GM19025 (cell line): ENCODE measurements around the gene WNT1.

ENCODE experiments used
- ATAC-seq: cut with Tn5 transposase; IDR thresholded peaks from one replicate; pipeline ENCODE4 v1.9.1; 2021; ENCODE audit warnings: mild to moderate bottlenecking, low read depth, moderate library complexity; ENCODE audit not compliant: unreplicated experiment

WNT1 gene

DNA sequence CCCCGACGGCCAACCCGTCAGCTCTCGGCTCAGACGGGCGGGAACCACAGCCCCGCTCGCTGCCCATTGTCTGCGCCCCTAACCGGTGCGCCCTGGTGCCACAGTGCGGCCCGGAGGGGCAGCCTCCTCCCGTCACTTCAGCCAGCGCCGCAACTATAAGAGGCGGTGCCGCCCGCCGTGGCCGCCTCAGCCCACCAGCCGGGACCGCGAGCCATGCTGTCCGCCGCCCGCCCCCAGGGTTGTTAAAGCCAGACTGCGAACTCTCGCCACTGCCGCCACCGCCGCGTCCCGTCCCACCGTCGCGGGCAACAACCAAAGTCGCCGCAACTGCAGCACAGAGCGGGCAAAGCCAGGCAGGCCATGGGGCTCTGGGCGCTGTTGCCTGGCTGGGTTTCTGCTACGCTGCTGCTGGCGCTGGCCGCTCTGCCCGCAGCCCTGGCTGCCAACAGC lies at the start of gene WNT1:
WNT1 (plus strand) TSS at position 32 of the 450 bp plus-strand sequence; CDS start at position 361, 329 bp downstream.
- ATAC-seq: no peak

DNA sequence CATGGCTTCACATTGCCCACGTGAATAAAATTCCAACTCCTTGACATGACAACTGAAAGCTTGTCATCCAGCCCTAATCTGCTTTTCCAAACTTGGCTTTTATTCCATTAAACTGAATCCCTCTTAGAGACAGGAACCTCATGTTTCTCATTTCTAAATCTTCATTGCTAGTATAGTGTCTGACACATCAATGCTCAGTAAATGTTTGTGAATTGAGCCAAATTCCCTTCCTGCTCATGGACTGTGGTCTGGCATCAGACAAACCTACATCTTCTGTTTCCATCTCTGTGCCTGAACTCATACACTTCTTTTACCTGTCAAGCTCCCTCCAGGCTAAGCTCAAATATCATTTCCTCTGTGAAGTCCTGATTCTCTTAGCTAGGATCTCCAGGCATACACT lies 48.6 kb upstream of the WNT1 start:
- ATAC-seq: no peak

DNA sequence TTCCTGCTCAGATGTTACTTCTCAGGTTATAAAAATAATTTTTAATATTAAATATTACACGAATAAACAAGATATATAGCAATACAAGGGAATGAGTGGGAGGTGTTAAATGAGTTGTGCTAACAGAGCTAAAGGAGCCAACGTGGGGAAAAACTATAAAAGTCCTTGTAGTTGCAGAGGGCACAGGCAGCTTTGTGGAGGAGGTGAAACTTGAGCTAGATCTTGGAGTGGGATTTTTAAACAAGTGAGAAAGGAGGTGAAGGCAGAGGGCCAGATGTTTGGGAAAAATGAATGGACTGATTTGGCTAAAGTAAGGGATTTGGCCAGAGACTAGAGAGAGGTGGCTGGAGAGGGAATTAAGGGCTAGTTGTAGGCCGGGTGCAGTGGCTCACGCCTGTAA lies 47.6 kb upstream of the WNT1 start:
- no peak for ATAC-seq

DNA sequence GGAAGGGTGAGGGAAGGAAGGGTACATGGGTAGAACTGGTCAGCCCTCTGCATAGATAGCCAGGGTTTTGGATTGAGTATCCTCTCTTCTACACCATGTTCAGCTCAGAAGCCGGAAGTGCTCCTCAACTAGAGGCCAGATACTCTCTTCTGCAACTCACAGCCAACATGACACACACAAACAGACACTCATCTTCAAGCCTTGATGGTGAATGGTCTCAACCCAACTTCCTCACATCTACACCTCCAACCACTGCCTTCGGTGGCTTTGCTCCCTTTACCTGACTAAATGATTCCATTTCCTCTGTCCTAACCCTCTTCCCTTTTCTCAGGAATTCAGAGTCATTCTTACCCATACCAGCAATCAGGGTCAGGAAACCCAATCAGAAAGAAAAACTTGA lies 45.2 kb upstream of the WNT1 start:
- ATAC-seq: no peak

DNA sequence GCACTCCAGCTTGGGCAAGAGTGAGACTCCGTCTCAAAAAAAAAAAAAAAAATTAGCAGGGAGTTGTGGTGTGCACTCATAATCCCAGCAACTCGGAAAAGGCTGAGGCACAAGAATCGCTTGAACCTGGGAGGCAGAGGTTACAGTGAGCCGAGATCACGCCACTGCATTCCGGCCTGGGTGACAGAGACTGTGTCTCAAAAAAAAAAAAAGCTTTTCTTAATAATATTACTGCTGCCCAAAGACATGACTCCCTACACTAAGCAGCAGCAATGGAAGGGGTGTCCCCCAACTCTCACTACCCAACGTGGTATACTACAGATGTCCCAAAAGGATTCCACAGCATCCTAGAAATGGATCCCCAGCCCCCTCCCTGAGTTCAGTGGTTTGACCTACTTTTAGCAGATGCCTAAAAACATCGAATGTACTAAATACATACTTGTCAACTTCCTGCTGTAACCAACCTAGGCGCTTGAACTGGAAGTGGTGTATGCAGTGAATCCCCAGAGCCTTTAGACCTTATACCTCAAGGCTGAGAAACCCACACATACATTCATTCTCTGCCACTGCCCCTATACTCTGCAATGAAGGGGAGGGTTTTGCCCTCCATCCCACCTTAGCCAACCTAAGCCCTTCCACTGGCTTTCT lies 44.3 kb upstream of the WNT1 start:
- no peak for ATAC-seq

DNA sequence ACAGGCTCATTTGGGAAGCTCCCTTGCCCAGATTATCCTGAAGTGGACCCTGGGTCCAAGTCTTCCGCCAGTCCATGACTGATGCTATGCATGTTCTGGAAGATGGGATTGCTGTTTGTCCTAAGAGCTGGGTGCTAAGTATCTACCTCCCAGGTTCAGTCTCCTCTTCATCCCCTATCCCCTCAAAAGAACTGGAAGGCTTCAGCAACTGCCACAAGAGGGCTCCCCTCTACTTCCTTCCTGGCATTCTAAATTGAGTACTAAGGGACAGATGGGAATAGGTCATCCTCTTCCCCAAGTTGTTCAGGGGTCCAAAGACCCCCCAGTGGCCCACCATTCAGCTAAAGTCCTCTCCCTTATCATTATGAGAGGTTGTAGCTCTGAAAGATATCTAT lies 43.8 kb upstream of the WNT1 start:
- ATAC-seq: no peak

DNA sequence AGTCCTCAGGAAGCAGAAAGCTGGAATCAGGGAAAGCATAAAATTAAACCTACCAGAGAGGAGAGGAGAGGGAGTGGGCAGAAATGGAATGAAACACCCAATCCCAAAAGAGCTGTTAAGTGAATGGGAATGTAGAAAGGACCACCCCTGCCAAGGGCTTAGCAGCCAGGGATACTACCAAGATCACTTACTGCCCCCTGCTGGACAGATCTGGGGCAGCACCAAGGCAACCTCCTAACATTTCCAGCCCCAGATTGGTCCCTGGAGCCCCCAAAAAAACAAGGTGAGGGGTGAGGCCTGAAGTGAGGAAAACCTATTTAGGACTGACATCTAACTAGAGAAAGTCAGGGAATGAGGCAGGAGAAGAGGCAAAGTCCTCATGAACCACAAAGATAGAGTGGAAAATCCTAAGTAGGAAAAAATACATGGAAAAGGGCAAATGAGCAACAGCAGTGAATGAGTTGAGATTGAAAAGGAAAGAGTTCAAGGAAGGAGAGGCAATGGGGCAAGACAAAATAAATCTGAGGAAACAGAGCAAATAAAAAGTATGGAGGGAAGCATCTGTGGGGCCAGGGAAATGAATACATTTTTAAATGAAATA lies 41.6 kb upstream of the WNT1 start:
- ATAC-seq: no peak

DNA sequence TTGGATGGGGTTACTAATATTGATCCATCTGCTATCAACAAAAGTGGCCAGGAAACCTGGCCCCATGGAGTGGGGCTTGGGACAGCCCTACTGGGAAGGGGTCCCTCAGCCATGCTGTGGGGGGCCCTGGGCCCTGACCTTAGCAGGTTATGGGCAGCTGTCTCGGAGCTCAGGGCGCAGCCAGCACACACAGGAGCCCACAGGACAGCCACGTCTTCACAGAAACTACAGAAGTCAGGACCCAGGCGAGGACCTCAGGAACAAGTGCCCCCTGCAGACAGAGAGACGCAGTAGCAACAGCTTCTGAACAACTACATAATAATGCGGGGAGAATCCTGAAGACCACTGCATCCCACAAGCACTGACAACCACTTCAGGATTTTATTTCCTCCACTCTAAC lies 41.0 kb upstream of the WNT1 start:
- ATAC-seq: no peak

DNA sequence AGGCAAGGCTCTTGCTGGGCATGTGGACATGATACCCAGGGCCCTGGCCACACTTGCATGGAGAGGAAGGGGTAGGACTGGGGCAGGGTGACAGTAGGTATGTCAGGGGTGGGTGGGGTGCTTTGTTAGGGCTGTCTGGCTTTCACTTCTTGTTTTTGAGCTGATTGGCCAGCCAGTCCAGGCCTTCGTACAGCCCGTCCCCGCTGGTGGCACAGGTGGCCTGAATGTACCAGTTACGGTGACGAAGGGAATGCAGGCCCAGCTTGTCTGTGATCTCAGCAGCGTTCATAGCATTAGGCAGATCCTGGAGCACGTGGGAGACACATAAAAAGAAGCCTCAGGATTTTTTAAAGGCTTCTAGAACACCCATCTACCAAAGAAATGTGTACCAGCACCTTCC lies 39.3 kb upstream of the WNT1 start:
- no peak for ATAC-seq

DNA sequence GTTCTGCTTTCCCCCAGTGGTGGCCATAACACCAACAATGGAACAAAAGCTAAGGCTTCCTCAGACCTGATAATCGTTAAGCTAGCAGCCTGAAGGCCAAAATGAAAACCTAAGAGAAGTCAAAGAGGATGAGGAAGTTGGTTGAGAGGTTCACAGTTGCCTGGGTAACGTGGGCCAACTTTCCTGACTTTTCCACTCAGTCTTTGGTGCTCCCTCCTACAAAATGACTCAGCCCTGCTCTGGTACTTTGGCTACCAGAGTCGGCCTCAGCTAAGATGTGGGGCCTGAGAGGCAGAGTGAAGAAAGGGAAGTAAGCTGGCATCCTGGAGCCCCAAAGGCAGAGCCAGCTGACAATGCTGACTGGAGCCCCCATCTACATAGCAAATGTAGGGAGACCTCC lies 37.9 kb upstream of the WNT1 start:
- ATAC-seq: no peak

DNA sequence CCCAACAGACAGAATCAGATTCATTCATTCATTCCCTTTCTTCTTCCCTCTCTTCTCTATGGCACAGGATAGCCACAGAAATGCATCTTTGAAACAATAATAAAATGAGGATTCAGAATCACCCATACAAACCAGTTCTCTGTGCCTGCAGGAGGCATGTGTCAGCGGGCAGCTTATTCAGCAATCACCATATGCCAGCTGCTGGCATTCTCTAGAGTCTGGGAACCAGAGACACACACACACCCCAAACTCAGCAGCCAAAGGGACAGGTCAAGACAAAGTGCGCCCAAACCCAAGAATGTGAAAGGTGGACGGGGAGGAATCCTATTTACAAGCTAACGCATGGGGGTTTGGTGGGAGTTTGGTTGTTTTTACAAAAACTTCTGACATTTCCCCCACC lies 34.9 kb upstream of the WNT1 start:
- no peak for ATAC-seq

DNA sequence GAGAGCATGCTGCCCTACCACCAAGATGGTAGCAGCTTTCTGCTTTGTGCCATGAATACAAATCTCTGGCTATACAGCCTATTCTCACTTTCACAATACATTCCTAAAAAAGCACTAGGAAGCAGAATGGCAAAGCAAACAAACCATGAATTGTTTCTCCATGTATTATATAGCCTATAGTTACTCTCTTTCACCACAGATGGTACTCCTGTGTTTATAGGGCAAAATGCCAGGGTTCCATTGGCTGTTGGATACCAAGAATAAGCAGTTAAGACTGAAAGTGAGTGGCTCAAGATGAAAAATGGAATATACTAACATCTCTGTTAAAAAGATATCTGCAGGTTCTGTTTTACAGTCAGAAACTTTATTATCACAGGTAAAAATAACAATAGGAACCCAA lies 31.9 kb upstream of the WNT1 start:
- ATAC-seq: no peak

DNA sequence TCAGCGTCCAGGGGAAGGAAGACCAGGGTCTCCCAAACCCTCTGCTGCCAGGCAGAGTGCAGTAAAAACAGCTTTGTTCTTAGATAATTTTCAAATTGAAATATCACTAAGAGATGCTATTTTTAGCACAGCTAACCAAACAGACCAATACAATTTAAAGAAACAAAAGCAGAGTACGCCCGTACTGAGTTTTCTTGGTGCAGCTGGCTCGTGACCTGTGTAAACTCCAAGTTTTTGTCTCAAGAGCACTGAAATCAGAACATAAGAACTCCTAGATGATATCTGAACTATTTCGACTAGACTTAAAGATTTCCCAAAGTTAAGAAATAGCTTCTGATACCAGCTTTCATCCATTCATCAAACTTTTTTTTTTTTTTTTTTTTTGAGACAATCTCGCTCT lies 31.2 kb upstream of the WNT1 start:
- no peak for ATAC-seq

DNA sequence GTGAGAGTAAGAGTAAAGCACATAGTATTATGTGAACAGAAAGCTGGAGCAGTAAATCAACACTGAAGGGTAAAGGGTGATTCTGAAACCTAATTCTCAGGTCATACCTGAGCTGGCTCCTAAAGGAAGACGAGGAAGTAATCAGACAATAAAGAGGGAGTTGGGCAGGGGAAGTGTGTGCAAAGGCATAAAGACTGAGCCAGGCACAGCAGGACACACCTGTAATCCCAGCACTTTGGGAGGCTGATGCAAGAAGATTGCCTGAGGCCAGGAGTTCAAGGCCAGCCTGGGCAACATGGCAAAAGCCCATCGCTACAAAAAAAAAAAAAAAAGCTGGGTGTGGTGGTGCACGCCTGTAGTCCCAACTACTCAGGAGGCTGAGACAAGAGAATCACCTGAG lies 30.4 kb upstream of the WNT1 start:
- no peak for ATAC-seq

DNA sequence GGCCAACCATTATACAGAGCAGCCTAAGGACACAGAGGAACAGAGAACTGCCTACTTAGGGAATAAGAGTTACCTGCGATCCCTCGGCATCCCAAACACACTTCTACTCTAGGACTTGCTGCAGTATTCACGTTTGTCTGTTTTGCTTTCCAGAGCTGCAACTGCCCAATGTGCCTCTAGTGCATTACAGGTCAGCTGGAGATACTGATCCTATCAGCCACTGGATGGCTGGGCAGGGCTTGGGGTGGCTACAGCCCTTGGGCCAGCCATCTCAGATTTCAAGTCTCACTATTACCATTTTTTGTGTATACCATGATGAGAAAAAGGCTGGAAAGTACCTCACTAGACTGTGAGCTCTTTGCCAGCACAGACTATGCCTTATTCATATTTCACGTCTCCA lies 25.4 kb upstream of the WNT1 start:
- no peak for ATAC-seq

DNA sequence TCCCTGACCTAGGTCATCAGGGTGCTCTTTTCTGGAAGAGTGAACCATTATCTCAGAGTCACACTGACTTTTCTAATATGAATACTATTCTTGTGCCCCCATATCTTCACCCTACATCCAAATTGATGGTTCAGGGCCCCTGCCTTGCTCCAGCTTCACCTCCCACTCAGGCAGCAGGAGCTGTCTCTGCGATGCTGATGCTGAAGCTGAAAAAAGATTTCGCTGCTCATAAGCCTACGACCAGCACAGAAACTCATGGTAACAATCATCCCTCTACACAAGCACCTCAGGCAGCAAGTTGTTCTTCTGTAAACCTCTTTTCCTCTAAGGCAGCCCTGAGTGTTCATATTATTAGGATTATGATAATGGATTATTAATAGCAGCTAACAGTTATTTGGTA lies 24.1 kb upstream of the WNT1 start:
- ATAC-seq: no peak

DNA sequence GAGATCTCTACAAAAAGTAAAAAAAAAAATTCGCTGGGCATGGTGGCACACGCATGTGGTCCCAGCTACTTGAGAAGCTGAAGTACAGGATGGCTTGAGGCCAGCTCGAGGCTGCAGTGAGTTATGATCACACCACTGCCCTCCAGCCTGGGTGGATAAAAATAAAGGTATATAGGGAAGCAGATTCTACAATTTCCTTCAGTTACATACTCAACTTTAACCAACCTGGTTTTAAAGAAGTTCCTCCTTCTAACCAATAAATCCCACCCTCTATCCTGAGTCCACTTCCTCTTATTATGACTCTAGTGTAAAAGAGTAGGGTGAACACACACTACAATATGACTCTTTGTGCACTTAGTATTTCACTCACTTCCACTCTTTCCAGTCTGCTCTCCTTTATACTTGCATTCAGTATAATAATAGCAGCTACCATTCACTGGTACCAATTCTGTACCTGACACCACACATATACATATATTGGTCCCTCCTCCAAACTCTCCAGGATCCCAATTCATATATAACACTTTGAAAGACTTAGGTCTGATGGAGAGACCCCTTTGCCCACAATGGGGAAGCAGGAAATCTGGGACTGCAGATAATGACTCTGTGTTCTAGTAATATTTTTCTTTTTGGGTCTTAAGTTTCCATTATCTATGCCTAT lies 23.2 kb upstream of the WNT1 start:
- no peak for ATAC-seq

DNA sequence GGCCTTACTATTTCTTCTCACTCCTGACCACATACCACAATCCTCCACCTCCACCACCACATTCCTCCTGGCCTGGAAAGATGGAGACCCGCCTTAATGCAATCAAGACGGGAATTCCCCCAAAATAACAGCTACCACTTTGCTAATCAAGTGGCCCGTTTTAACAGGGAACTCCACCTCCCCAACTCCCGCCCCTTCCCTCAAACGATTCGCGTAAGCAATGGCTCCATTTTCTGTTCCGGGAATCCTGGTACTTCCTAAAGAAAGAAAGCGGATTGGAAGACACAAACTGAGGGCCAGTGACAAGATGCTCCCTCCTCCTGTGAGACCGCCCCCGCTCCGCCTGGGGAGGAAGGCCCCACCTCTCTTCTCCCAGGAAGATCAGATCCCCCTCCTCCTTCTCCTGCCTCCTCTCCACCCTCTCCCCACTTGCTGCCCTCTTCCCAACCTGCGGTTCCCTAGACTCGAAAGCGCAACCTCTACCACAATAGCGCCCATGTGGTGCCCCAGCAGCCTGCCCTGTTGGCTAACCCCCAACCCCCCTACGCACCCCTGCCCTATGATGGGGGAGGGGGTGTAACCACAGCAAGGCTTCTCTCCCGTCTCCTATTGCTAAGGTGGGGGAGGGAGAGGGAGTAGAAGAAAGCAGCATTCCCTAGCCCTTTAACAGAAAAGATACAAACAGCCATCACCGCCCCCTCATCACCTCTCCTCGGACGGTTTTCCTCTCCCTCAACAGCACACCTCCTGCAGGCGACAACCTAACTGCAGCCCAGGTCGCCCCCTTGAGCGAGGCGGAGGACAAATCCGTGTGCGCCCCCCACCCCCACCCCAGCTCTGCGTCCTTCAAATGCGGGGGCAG lies 21.6 kb upstream of the WNT1 start:
- ATAC-seq: peak; percentile 3

DNA sequence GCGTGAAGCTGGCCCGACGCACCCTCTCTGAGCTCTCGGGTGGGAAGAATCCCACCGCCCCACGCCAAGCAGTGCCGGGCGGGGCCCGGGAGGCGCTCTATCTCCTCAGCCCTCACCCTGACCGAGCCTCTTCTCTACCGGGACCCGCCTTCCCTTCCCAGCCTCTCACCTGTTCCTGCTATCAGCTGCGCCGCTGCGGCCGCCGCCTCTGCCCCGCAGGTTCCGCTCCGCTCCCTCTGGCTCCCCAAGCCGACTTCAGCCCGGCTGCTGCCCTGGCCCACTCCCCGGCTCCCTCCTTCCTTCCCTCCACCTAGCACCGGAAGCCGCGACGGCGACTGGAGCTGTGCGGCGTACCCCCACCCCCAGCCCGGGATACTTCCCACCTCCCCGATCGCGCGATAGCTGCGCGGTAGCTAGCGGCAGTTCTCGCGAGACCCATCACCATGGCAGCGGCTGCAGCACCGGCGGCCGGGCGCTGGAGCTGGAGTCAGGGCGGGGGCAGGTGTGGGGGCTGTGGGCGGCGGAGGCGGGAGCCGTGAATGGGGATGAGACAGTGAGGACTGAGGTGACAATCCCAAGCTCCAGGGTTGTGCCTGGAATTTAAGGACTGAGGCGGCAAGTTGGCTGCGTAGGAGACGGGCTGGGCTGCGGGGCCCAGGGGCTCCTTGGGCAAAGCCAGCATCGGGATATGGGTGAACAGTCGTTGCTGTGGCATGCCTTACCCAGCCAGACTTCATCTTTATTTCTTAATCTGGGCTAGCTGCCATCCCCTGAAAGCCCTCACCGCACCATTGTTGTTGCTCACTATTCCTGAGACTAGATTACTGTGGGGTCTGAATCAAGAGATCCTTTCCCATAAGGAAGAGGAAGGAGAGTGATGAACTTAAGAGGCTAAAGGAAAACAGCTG lies 20.7 kb upstream of the WNT1 start, which contains the start of gene ARF3:
ARF3 (minus strand) TSS at position 347 of the 908 bp plus-strand sequence. CDS start 16,392 bp downstream, outside the sequence.
- peak; percentile 90 for ATAC-seq

DNA sequence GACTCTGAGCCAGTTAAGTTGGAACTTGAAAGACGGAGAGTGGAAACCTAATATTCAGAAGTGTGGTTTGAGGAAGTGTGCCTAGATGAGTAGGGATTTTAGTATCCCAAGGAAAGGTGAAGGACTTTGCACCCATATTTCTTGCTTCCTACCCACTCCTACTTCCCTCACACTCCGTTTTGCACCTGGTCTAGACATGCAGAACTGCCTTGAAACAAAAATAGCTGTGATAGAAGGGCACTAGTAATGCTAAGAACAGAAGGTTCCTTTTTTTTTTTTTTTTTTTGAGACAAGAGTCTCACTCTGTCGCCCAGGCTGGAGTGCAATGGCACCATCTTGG lies 20.1 kb upstream of the WNT1 start:
- no peak for ATAC-seq
